SK-N-SH treated with all-trans-retinoic acid at 6 μM for 48 hours (cell line): Measurements from ENCODE around the gene ACTL9.

Experiments
- ATAC-seq: fragments of 200-7000 bp; cut with Tn5 transposase; 3 replicates; pipeline ENCODE4 v1.9.1; 2020; ENCODE audit warnings: mild to moderate bottlenecking, moderate library complexity
- ARNTL ChIP-seq: fragments of 450-650 bp; formaldehyde crosslinking; IDR thresholded peaks from 2 replicates; pipeline ENCODE4 v1.5.0; 2020; ENCODE audit warnings: low read depth, mild to moderate bottlenecking, moderate library complexity, borderline replicate concordance
- BACH2 ChIP-seq: fragments of 250-450 bp; sonication (Bioruptor Pico); IDR thresholded peaks from 2 replicates; pipeline ENCODE4 v1.9.0; 2021; ENCODE audit warnings: mild to moderate bottlenecking, borderline replicate concordance
- CREB5 ChIP-seq: fragments of 250-450 bp; sonication (Bioruptor Pico); IDR thresholded peaks from 2 replicates; pipeline ENCODE4 v1.5.1; 2020; ENCODE audit warnings: low read depth, mild to moderate bottlenecking, moderate library complexity
- CSDC2 ChIP-seq: fragments of 250-450 bp; sonication (Bioruptor Pico); IDR thresholded peaks from 2 replicates; pipeline ENCODE4 v1.5.0; 2020; ENCODE audit warnings: mild to moderate bottlenecking, moderate library complexity
- ESRRG ChIP-seq: fragments of 250-450 bp; sonication (Bioruptor Pico); IDR thresholded peaks from 2 replicates; pipeline ENCODE4 v1.6.1; 2021; ENCODE audit warnings: mild to moderate bottlenecking
- GLIS3 ChIP-seq: fragments of 250-450 bp; sonication (Bioruptor Pico); IDR thresholded peaks from 2 replicates; pipeline ENCODE4 v1.5.0; 2020; ENCODE audit warnings: mild to moderate bottlenecking, moderate library complexity
- ISL1 ChIP-seq: fragments of 250-450 bp; sonication (Bioruptor Pico); IDR thresholded peaks from 2 replicates; pipeline ENCODE4 v2.1.2; 2022; ENCODE audit warnings: mild to moderate bottlenecking, moderate library complexity
- OSR1 ChIP-seq: fragments of 250-450 bp; sonication (Bioruptor Pico); IDR thresholded peaks from 2 replicates; pipeline ENCODE4 v1.8.0; 2022; ENCODE audit warnings: moderate library complexity, mild to moderate bottlenecking, inconsistent platforms
- PATZ1 ChIP-seq: fragments of 250-450 bp; sonication (Bioruptor Pico); IDR thresholded peaks from 2 replicates; pipeline ENCODE4 v1.8.0; 2020; ENCODE audit warnings: mild to moderate bottlenecking, moderate library complexity, borderline replicate concordance
- POU6F1 ChIP-seq: fragments of 250-450 bp; sonication (Bioruptor Pico); IDR thresholded peaks from 2 replicates; pipeline ENCODE4 v1.8.0; 2021; ENCODE audit warnings: low read depth, mild to moderate bottlenecking, moderate library complexity, borderline replicate concordance
- PPARA ChIP-seq: fragments of 250-450 bp; sonication (Bioruptor Pico); IDR thresholded peaks from 2 replicates; pipeline ENCODE4 v1.5.0; 2020; ENCODE audit warnings: mild to moderate bottlenecking, borderline replicate concordance
- RARB ChIP-seq: fragments of 250-450 bp; sonication (Bioruptor Pico); IDR thresholded peaks from 2 replicates; pipeline ENCODE4 v1.8.0; 2021; ENCODE audit warnings: mild to moderate bottlenecking, moderate library complexity
- SNAI2 ChIP-seq: fragments of 250-450 bp; sonication (Bioruptor Pico); IDR thresholded peaks from 2 replicates; pipeline ENCODE4 v1.5.0; 2020; ENCODE audit warnings: mild to moderate bottlenecking, moderate library complexity
- TOX ChIP-seq: fragments of 250-450 bp; sonication (Bioruptor Pico); IDR thresholded peaks from 2 replicates; pipeline ENCODE4 v1.8.0; 2021; ENCODE audit warnings: mild to moderate bottlenecking, moderate library complexity, borderline replicate concordance
- TSHZ2 ChIP-seq: fragments of 250-450 bp; sonication (Bioruptor Pico); IDR thresholded peaks from 2 replicates; pipeline ENCODE4 v1.5.0; 2020; ENCODE audit warnings: mild to moderate bottlenecking, moderate library complexity
- ZC3H10 ChIP-seq: fragments of 250-450 bp; sonication (Bioruptor Pico); IDR thresholded peaks from 2 replicates; pipeline ENCODE4 v1.5.1; 2021; ENCODE audit warnings: mild to moderate bottlenecking, moderate library complexity
- ZFP3 ChIP-seq: fragments of 250-450 bp; sonication (Bioruptor Pico); IDR thresholded peaks from 2 replicates; pipeline ENCODE4 v1.5.0; 2020; ENCODE audit warnings: mild to moderate bottlenecking, moderate library complexity
- ZFP30 ChIP-seq: fragments of 450-650 bp; formaldehyde crosslinking; IDR thresholded peaks from 2 replicates; pipeline ENCODE4 v1.5.0; 2022; ENCODE audit warnings: mild to moderate bottlenecking, moderate library complexity
- ZNF70 ChIP-seq: fragments of 450-650 bp; formaldehyde crosslinking; IDR thresholded peaks from 2 replicates; pipeline ENCODE4 v1.5.0; 2020; ENCODE audit warnings: mild to moderate bottlenecking, moderate library complexity
- ZNF8 ChIP-seq: fragments of 450-650 bp; formaldehyde crosslinking; IDR thresholded peaks from 2 replicates; pipeline ENCODE4 v1.5.0; 2020; ENCODE audit warnings: mild to moderate bottlenecking, moderate library complexity

Gene ACTL9

GRCh38 chr19:8648240-8648639 lies 50.4 kb downstream of the ACTL9 start:
- no peak for ATAC-seq
- TF ChIP-seq RARB = no peak
- no peak for TF ChIP-seq OSR1 (CRISPR knock-in tag)
- TF ChIP-seq PATZ1 = no peak
- TF ChIP-seq ZNF8 (CRISPR knock-in tag) = no peak
- no peak for TF ChIP-seq CSDC2
- no peak for TF ChIP-seq ZC3H10 (CRISPR knock-in tag)
- no peak for TF ChIP-seq TSHZ2 (CRISPR knock-in tag)
- TF ChIP-seq PPARA = no peak
- TF ChIP-seq ZNF70 = no peak
- no peak for TF ChIP-seq ZFP30 (CRISPR knock-in tag)
- no peak for TF ChIP-seq ARNTL (CRISPR knock-in tag)
- TF ChIP-seq POU6F1 (CRISPR knock-in tag) = no peak
- no peak for TF ChIP-seq SNAI2 (CRISPR knock-in tag)
- TF ChIP-seq TOX (CRISPR knock-in tag) = no peak
- no peak for TF ChIP-seq ISL1
- no peak for TF ChIP-seq GLIS3 (CRISPR knock-in tag)
- no peak for TF ChIP-seq CREB5
- TF ChIP-seq ZFP3 (CRISPR knock-in tag) = no peak
- TF ChIP-seq ESRRG (CRISPR knock-in tag) = no peak
- TF ChIP-seq BACH2 (CRISPR knock-in tag) = no peak
